Smooth muscle cell (in vitro differentiated cells): ENCODE measurements around the gene CAV2. TPM values are rescaled to one million over a fixed set of nuclear protein-coding genes. Genes with fewer than 3 reads are reported as not detected.

Experiments used
- DNase-seq: peaks from one replicate; lab custom pipeline; 2025; ENCODE audit not compliant: unreplicated experiment; lab: John Stamatoyannopoulos, UW
- H2AFZ ChIP-seq: fragments of 200-600 bp; sonication (generic); 2 replicates; pipeline ENCODE4 v1.6.0; 2016; ENCODE audit warnings: antibody characterized with exemption, low read depth, mild to moderate bottlenecking
- H3F3A ChIP-seq: fragments of 200-600 bp; sonication (generic); 2 replicates; pipeline ENCODE4 v1.6.0; 2017; ENCODE audit warnings: antibody characterized with exemption, low read depth
- H3K27ac ChIP-seq: fragments of 200-600 bp; sonication (generic); 2 replicates; pipeline ENCODE4 v1.5.1; 2016; ENCODE audit warnings: low read depth, mild to moderate bottlenecking
- H3K27me3 ChIP-seq: fragments of 200-600 bp; sonication (generic); 2 replicates; pipeline ENCODE4 v1.6.1; 2016; ENCODE audit warnings: low read depth, mild to moderate bottlenecking
- H3K36me3 ChIP-seq: fragments of 200-600 bp; sonication (generic); 2 replicates; pipeline ENCODE4 v1.5.1; 2016; ENCODE audit warnings: low read depth
- H3K4me1 ChIP-seq: fragments of 200-600 bp; sonication (generic); 2 replicates; pipeline ENCODE4 v1.5.1; 2016; ENCODE audit warnings: low read depth
- H3K4me2 ChIP-seq: fragments of 200-600 bp; sonication (generic); 2 replicates; pipeline ENCODE4 v1.6.0; 2016; ENCODE audit warnings: mild to moderate bottlenecking
- H3K4me3 ChIP-seq: fragments of 200-600 bp; sonication (generic); 2 replicates; pipeline ENCODE4 v1.5.1; 2016; ENCODE audit warnings: mild to moderate bottlenecking
- H3K79me2 ChIP-seq: fragments of 200-600 bp; sonication (generic); 2 replicates; pipeline ENCODE4 v1.6.0; 2016; ENCODE audit warnings: low read depth, mild to moderate bottlenecking
- H3K9ac ChIP-seq: fragments of 200-600 bp; sonication (generic); 2 replicates; pipeline ENCODE4 v1.6.0; 2016; ENCODE audit warnings: low read depth
- H3K9me3 ChIP-seq: fragments of 200-600 bp; sonication (generic); replicated peaks from 2 replicates; pipeline ENCODE4 v1.5.1; 2016; ENCODE audit warnings: low read depth
- H4K20me1 ChIP-seq: fragments of 200-600 bp; sonication (generic); 2 replicates; pipeline ENCODE4 v1.6.0; 2016; ENCODE audit warnings: low read depth
- CTCF ChIP-seq: fragments of 200-600 bp; sonication (generic); IDR thresholded peaks from 2 replicates; pipeline ENCODE4 v1.5.1; 2017; ENCODE audit warnings: borderline replicate concordance, mild to moderate bottlenecking, antibody characterized with exemption; ENCODE audit not compliant: insufficient read depth, poor library complexity, severe bottlenecking
- WGBS: methylation state at CpG from one replicate; pipeline ENCODE4 v1.1.7; 2016; ENCODE audit warnings: low lambda C conversion rate; 5-methylcytosine and 5-hydroxymethylcytosine counted together
- polyA plus RNA-seq: library from polyadenylated mRNA; unstranded; fragments of >200 nt; fragmentation: Nextera tagmentation; extraction: Ambion mirVana; gene quantifications from 2 replicates; pipeline ENCODE4 v1.2.1, GENCODE V29; 2016
- total RNA-seq: library from RNA; depleted of rRNA; stranded (reverse); fragments of >200 nt; gene quantifications from 2 replicates; pipeline ENCODE4 v1.2.3, GENCODE V29; 2014

The CAV2 gene
- total and polyA plus RNA-seq, 2 experiments from 2014 or later, result 38.8 to 68.0 TPM

GRCh38 chr7:116548506-116548905 lies 49.0 kb downstream of the CAV2 start:
- H3K4me3 ChIP-seq, result no peak overlapping the region
- no peak overlapping the region for H2AFZ ChIP-seq
- H3K27me3 ChIP-seq, result no peaks in the 10 kb centered on the region
- 90% methylated on average over 3 of the region's 3 CpGs for WGBS
- H3K27ac ChIP-seq, result no peak overlapping the region
- DNase-seq, result no peak
- no peaks in the 10 kb centered on the region for H3K9me3 ChIP-seq
- no peaks in the 10 kb centered on the region for H4K20me1 ChIP-seq
- no peak overlapping the region for H3K9ac ChIP-seq
- H3K79me2 ChIP-seq, result no peaks in the 10 kb centered on the region
- no peak overlapping the region for H3K4me2 ChIP-seq
- H3K36me3 ChIP-seq, result no peaks in the 10 kb centered on the region
- TF ChIP-seq CTCF, result no peak
- no peaks in the 10 kb centered on the region for H3K4me1 ChIP-seq
- H3F3A ChIP-seq, result no peaks in the 10 kb centered on the region

- Histone ChIP-seq H3K27ac (no peak overlapping the region), H3F3A (no peaks in the 10 kb centered on the region), H3K36me3 (no peaks in the 10 kb centered on the region), H3K9ac (no peak overlapping the region), H3K4me2 (no peak overlapping the region), H3K79me2 (no peaks in the 10 kb centered on the region), H3K9me3 (no peaks in the 10 kb centered on the region), H3K4me3 (no peak overlapping the region), H3K4me1 (no peaks in the 10 kb centered on the region), H4K20me1 (no peaks in the 10 kb centered on the region), H3K27me3 (no peaks in the 10 kb centered on the region), H2AFZ (no peak overlapping the region)
- no peak for DNase-seq
- TF ChIP-seq CTCF, result no peak
Observed at GRCh38 chr7:116549370-116549769, 49.8 kb downstream of the CAV2 start.

GRCh38 chr7:116551692-116552091 lies 52.2 kb downstream of the CAV2 start:
- no peak overlapping the region for H3K9ac ChIP-seq
- no peaks in the 10 kb centered on the region for H3K79me2 ChIP-seq
- H2AFZ ChIP-seq, result no peak overlapping the region
- no peaks in the 10 kb centered on the region for H3K27me3 ChIP-seq
- H3F3A ChIP-seq, result no peaks in the 10 kb centered on the region
- H3K9me3 ChIP-seq, result no peaks in the 10 kb centered on the region
- no peaks in the 10 kb centered on the region for H4K20me1 ChIP-seq
- no peak for TF ChIP-seq CTCF
- H3K27ac ChIP-seq, result no peak overlapping the region
- no peak overlapping the region for H3K4me3 ChIP-seq
- no peak for DNase-seq
- 100% methylated on average over 5 of the region's 5 CpGs for WGBS
- no peaks in the 10 kb centered on the region for H3K4me1 ChIP-seq
- H3K4me2 ChIP-seq, result no peak overlapping the region
- H3K36me3 ChIP-seq, result no peaks in the 10 kb centered on the region

GRCh38 chr7:116552602-116553001 lies 53.1 kb downstream of the CAV2 start:
- 48% methylated on average over 1 of the region's 1 CpG for WGBS
- H3K79me2 ChIP-seq, result no peaks in the 10 kb centered on the region
- H3K4me3 ChIP-seq, result no peak overlapping the region
- no peaks in the 10 kb centered on the region for H4K20me1 ChIP-seq
- no peaks in the 10 kb centered on the region for H3K36me3 ChIP-seq
- TF ChIP-seq CTCF, result no peak
- H3K4me1 ChIP-seq, result no peaks in the 10 kb centered on the region
- H3K27me3 ChIP-seq, result no peaks in the 10 kb centered on the region
- H3K27ac ChIP-seq, result no peak overlapping the region
- H3K9me3 ChIP-seq, result no peaks in the 10 kb centered on the region
- H3K4me2 ChIP-seq, result no peak overlapping the region
- H3F3A ChIP-seq, result no peaks in the 10 kb centered on the region
- no peak overlapping the region for H3K9ac ChIP-seq
- no peak overlapping the region for H2AFZ ChIP-seq
- DNase-seq, result no peak
